HEK293 (cell line): ENCODE data around the gene CDKN2AIP.

Experiments used
- CTCF ChIA-PET: fragments of 350-600 bp; formaldehyde crosslinking; extraction: SDS; loops from one replicate; lab custom pipeline; 2021; ENCODE audit warnings: antibody characterized with exemption; lab: Yijun Ruan, JAX
- POLR2A ChIA-PET: fragments of 300-600 bp; formaldehyde crosslinking; extraction: SDS; loops from one replicate; lab custom pipeline; 2020; ENCODE audit warnings: antibody characterized with exemption, inconsistent platforms; lab: Yijun Ruan, JAX
- H3K27ac ChIP-seq: fragments of 200-500 bp; sonication (Bioruptor generic); 2 replicates; pipeline ENCODE4 v1.5.1; 2014; ENCODE audit warnings: low read depth, low read length, control low read depth, inconsistent platforms; ENCODE audit errors: extremely low read depth
- H3K36me3 ChIP-seq, 2 experiments: fragments of 200-500 bp in 1 of 2; sonication (Bioruptor generic) in 1 of 2; 1 replicate in 1 of 2; 2 replicates in 1 of 2; pipeline ENCODE4 v1.5.1; 2014 to 2017; ENCODE audit warnings: inconsistent platforms in 2 of 2, low read length in 2 of 2; ENCODE audit not compliant: control insufficient read depth in 2 of 2, insufficient read depth in 1 of 2
- H3K4me1 ChIP-seq: fragments of 200-500 bp; sonication (Bioruptor generic); 2 replicates; pipeline ENCODE4 v1.5.1; 2014; ENCODE audit warnings: mild to moderate bottlenecking, low read length, inconsistent platforms; ENCODE audit not compliant: control insufficient read depth, insufficient read depth
- H3K4me3 ChIP-seq: 2 replicates; pipeline ENCODE4 v1.5.1; 2011; ENCODE audit warnings: low read depth, mild to moderate bottlenecking, control low read depth, low read length, moderate library complexity
- H3K9me3 ChIP-seq: fragments of 200-500 bp; sonication (Bioruptor generic); 2 replicates; pipeline ENCODE4 v1.5.1; 2014; ENCODE audit warnings: low read depth, low read length, inconsistent platforms; ENCODE audit not compliant: control insufficient read depth, insufficient read depth
- GLIS1 ChIP-seq: fragments of 450-650 bp; formaldehyde crosslinking; IDR thresholded peaks from 2 replicates; pipeline ENCODE4 v1.5.1; 2016; ENCODE audit warnings: missing biosample characterization, missing genetic modification characterization
- IKZF3 ChIP-seq: fragments of 450-650 bp; IDR thresholded peaks from 2 replicates; pipeline ENCODE4 v1.5.0; 2018; ENCODE audit warnings: missing biosample characterization, mild to moderate bottlenecking, missing genetic modification characterization, moderate library complexity
- REPIN1 ChIP-seq: fragments of 450-650 bp; formaldehyde crosslinking; IDR thresholded peaks from 2 replicates; pipeline ENCODE4 v1.5.1; 2017; ENCODE audit warnings: missing biosample characterization, missing genetic modification characterization, low read depth
- ZBTB1 ChIP-seq: fragments of 450-650 bp; formaldehyde crosslinking; IDR thresholded peaks from 2 replicates; pipeline ENCODE4 v1.5.1; 2016; ENCODE audit warnings: missing biosample characterization, missing genetic modification characterization
- ZFP41 ChIP-seq: fragments of 450-650 bp; formaldehyde crosslinking; IDR thresholded peaks from 2 replicates; pipeline ENCODE4 v1.5.1; 2016; ENCODE audit warnings: missing biosample characterization, missing genetic modification characterization, borderline replicate concordance
- ZFP69B ChIP-seq: fragments of 450-650 bp; formaldehyde crosslinking; IDR thresholded peaks from 2 replicates; pipeline ENCODE4 v1.5.1; 2016; ENCODE audit warnings: missing biosample characterization, missing genetic modification characterization
- ZNF10 ChIP-seq: fragments of 450-650 bp; formaldehyde crosslinking; IDR thresholded peaks from 2 replicates; pipeline ENCODE4 v1.5.1; 2017; ENCODE audit warnings: missing biosample characterization, missing genetic modification characterization
- ZNF112 ChIP-seq: fragments of 450-650 bp; formaldehyde crosslinking; IDR thresholded peaks from 2 replicates; pipeline ENCODE4 v1.5.0; 2017; ENCODE audit warnings: missing biosample characterization, missing genetic modification characterization
- ZNF157 ChIP-seq: fragments of 450-650 bp; formaldehyde crosslinking; IDR thresholded peaks from 2 replicates; pipeline ENCODE4 v1.5.1; 2016; ENCODE audit warnings: missing biosample characterization, missing genetic modification characterization
- ZNF274 ChIP-seq, 2 experiments: fragments of 200-500 bp in 1 of 2; fragments of 450-650 bp in 1 of 2; sonication (Bioruptor generic) in 1 of 2; formaldehyde crosslinking in 1 of 2; IDR thresholded peaks; 2 replicates each; pipeline versions ENCODE4 v1.5.1 to v1.6.1; 2014 to 2016; ENCODE audit warnings: borderline replicate concordance in 1 of 2, inconsistent platforms in 1 of 2, low read length in 1 of 2, missing biosample characterization in 1 of 2, missing genetic modification characterization in 1 of 2
- ZNF341 ChIP-seq: fragments of 450-650 bp; formaldehyde crosslinking; IDR thresholded peaks from 2 replicates; pipeline ENCODE4; 2016; ENCODE audit warnings: low read depth, missing biosample characterization, missing genetic modification characterization
- ZNF521 ChIP-seq: fragments of 450-650 bp; formaldehyde crosslinking; IDR thresholded peaks from 2 replicates; pipeline ENCODE4 v1.5.1; 2017; ENCODE audit warnings: missing biosample characterization, mild to moderate bottlenecking, missing genetic modification characterization
- ZNF629 ChIP-seq: fragments of 450-650 bp; formaldehyde crosslinking; IDR thresholded peaks from 2 replicates; pipeline ENCODE4 v1.5.1; 2017; ENCODE audit warnings: missing biosample characterization, missing genetic modification characterization
- ZNF785 ChIP-seq: fragments of 450-650 bp; formaldehyde crosslinking; IDR thresholded peaks from 2 replicates; pipeline ENCODE4 v1.5.1; 2016; ENCODE audit warnings: missing biosample characterization, missing genetic modification characterization
- ZNF830 ChIP-seq: fragments of 450-650 bp; IDR thresholded peaks from 2 replicates; pipeline ENCODE4 v1.5.0; 2018; ENCODE audit warnings: missing biosample characterization, missing genetic modification characterization, low read depth, mild to moderate bottlenecking, moderate library complexity
- ZNF843 ChIP-seq: fragments of 450-650 bp; formaldehyde crosslinking; IDR thresholded peaks from 2 replicates; pipeline ENCODE4 v1.5.1; 2016; ENCODE audit warnings: missing biosample characterization, missing genetic modification characterization
- ZSCAN16 ChIP-seq: fragments of 450-650 bp; formaldehyde crosslinking; IDR thresholded peaks from 2 replicates; pipeline ENCODE4 v1.5.1; 2016; ENCODE audit warnings: missing biosample characterization, missing genetic modification characterization
- ZSCAN30 ChIP-seq: fragments of 450-650 bp; IDR thresholded peaks from 2 replicates; pipeline ENCODE4 v1.5.1; 2018; ENCODE audit warnings: missing biosample characterization, mild to moderate bottlenecking, missing genetic modification characterization, moderate library complexity
- TF ChIP-seq, protein P1 (sequence below): fragments of 450-650 bp; formaldehyde crosslinking; IDR thresholded peaks from 2 replicates; pipeline ENCODE4 v1.5.1; 2016; ENCODE audit warnings: missing biosample characterization, missing genetic modification characterization
- TF ChIP-seq, protein P2 (sequence below): fragments of 450-650 bp; formaldehyde crosslinking; IDR thresholded peaks from 2 replicates; pipeline ENCODE4 v1.5.1; 2017; ENCODE audit warnings: missing biosample characterization, mild to moderate bottlenecking, missing genetic modification characterization, moderate library complexity
- TF ChIP-seq, protein P3 (sequence below): fragments of 450-650 bp; formaldehyde crosslinking; IDR thresholded peaks from 2 replicates; pipeline ENCODE4; 2016; ENCODE audit warnings: missing biosample characterization, missing genetic modification characterization
- TF ChIP-seq, protein P4 (sequence below): fragments of 450-650 bp; formaldehyde crosslinking; IDR thresholded peaks from 2 replicates; pipeline ENCODE4 v1.5.1; 2017; ENCODE audit warnings: missing biosample characterization, missing genetic modification characterization

CDKN2AIP gene

DNA sequence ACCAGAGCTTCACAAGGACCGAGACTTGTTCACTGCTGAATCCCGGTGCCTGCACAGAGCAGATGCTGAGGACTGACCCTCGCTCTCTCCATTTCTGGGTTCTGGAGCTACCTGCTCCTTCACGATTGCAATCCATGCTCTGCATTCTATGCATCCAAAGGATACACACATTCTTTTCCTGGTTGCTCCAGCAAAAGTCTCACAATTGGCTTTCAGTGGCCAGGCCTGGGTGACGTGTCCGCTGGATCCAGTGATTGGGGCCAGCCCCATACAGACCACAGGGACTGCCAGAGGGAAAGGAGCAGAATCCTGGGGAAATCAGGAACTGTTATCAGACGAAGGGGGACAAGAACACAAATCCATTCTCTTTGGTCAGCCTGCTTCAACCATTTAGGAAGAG lies 14.9 kb upstream of the CDKN2AIP start:
- H3K4me3 ChIP-seq, result no peak overlapping the region
- ChIA-PET POLR2A (no interaction called here), CTCF (no interaction called here)
- no peaks in the 10 kb centered on the region for H3K36me3 ChIP-seq
- TF ChIP-seq ZBTB1 (tag by site-specific recombination) (no peak), ZFP41 (no peak), ZNF843 (no peak), ZNF112 (tag by site-specific recombination) (no peak), IKZF3 (tag by site-specific recombination) (no peak), GLIS1 (no peak), ZNF341 (tag by site-specific recombination) (no peak), ZFP69B (tag by site-specific recombination) (no peak), ZNF629 (tag by site-specific recombination) (no peak), ZSCAN30 (tag by site-specific recombination) (no peak), ZNF274 (IDR thresholded peaks at IDR 0.05; ENCODE audit: low read length) (no peak), ZNF274 (tag by site-specific recombination; IDR thresholded peaks at IDR 0.05; ENCODE audit: borderline replicate concordance) (no peak), ZNF10 (no peak), ZSCAN16 (tag by site-specific recombination) (no peak), ZNF830 (tag by site-specific recombination) (no peak), ZNF157 (no peak), ZNF785 (tag by site-specific recombination) (no peak)
- TF ChIP-seq, protein P1, sequence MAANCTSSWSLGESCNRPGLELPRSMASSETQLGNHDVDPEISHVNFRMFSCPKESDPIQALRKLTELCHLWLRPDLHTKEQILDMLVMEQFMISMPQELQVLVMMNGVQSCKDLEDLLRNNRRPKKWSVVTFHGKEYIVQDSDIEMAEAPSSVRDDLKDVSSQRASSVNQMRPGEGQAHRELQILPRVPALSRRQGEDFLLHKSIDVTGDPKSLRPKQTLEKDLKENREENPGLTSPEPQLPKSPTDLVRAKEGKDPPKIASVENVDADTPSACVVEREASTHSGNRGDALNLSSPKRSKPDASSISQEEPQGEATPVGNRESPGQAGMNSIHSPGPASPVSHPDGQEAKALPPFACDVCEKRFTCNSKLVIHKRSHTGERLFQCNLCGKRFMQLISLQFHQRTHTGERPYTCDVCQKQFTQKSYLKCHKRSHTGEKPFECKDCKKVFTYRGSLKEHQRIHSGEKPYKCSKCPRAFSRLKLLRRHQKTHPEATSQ (tag by site-specific recombination), result no peak
- TF ChIP-seq, protein P2, sequence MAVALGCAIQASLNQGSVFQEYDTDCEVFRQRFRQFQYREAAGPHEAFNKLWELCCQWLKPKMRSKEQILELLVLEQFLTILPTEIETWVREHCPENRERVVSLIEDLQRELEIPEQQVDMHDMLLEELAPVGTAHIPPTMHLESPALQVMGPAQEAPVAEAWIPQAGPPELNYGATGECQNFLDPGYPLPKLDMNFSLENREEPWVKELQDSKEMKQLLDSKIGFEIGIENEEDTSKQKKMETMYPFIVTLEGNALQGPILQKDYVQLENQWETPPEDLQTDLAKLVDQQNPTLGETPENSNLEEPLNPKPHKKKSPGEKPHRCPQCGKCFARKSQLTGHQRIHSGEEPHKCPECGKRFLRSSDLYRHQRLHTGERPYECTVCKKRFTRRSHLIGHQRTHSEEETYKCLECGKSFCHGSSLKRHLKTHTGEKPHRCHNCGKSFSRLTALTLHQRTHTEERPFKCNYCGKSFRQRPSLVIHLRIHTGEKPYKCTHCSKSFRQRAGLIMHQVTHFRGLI (tag by site-specific recombination), result no peak
- TF ChIP-seq, protein P3, sequence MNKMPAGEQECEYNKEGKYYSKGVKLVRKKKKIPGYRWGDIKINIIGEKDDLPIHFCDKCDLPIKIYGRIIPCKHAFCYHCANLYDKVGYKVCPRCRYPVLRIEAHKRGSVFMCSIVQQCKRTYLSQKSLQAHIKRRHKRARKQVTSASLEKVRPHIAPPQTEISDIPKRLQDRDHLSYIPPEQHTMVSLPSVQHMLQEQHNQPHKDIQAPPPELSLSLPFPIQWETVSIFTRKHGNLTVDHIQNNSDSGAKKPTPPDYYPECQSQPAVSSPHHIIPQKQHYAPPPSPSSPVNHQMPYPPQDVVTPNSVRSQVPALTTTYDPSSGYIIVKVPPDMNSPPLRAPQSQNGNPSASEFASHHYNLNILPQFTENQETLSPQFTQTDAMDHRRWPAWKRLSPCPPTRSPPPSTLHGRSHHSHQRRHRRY (tag by site-specific recombination), result no peak
- no peaks in the 10 kb centered on the region for H3K4me1 ChIP-seq
- H3K9me3 ChIP-seq, result no peaks in the 10 kb centered on the region
- H3K27ac ChIP-seq, result no peak overlapping the region

DNA sequence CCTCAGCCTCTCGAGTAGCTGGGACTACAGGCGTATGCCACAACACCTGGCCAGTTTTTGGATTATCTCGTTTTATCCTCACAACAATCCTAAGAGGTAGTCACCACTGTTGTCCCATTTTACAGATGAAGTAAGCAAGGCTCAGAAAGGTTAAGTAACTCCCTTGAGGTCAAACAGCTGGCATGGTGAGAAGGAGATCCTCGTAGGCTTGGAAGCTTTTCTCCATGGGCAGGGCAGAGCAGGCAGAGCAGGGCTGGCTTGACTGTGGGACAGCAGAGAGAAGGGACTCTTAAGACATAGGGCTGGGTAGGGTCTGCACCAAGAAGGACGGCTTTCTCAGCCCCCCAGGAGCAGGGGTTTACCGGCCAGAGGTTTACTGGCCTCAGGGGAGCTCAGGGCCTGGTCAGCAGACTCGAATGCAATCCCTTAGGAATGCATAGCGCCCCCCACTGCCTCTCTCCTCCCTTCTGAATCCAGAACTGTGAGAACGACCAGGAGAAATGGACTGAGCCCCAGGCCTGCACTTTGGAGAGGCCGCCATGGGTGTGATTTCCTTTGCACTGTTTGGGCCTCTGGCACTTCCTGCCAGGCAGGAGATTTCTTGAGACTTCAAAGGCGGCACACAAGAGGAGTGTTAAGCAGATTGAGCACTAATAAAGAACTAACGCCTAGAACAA lies 14.0 kb upstream of the CDKN2AIP start:
- H3K9me3 ChIP-seq, result no peaks in the 10 kb centered on the region
- POLR2A ChIA-PET, result no interaction called here
- TF ChIP-seq, protein P2 (tag by site-specific recombination), result no peak
- TF ChIP-seq, protein P4, sequence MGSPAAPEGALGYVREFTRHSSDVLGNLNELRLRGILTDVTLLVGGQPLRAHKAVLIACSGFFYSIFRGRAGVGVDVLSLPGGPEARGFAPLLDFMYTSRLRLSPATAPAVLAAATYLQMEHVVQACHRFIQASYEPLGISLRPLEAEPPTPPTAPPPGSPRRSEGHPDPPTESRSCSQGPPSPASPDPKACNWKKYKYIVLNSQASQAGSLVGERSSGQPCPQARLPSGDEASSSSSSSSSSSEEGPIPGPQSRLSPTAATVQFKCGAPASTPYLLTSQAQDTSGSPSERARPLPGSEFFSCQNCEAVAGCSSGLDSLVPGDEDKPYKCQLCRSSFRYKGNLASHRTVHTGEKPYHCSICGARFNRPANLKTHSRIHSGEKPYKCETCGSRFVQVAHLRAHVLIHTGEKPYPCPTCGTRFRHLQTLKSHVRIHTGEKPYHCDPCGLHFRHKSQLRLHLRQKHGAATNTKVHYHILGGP, result no peak
- TF ChIP-seq ZNF521 (tag by site-specific recombination) (no peak), REPIN1 (no peak), ZNF785 (tag by site-specific recombination) (no peak)
- no peak overlapping the region for H3K4me3 ChIP-seq
- no peak overlapping the region for H3K27ac ChIP-seq
- no peaks in the 10 kb centered on the region for H3K36me3 ChIP-seq
- CTCF ChIA-PET, result no interaction called here
- H3K4me1 ChIP-seq, result no peaks in the 10 kb centered on the region
